HG03108 (cell line): ENCODE results near the gene H2AZ1.
A peak's percentile ranks its signal among the peaks of the same experiment; 100 is the strongest.

Experiments
- ATAC-seq: cut with Tn5 transposase; IDR thresholded peaks from one replicate; pipeline ENCODE4 v1.9.1; 2021; ENCODE audit warnings: moderate library complexity; ENCODE audit not compliant: unreplicated experiment

Gene H2AZ1

DNA sequence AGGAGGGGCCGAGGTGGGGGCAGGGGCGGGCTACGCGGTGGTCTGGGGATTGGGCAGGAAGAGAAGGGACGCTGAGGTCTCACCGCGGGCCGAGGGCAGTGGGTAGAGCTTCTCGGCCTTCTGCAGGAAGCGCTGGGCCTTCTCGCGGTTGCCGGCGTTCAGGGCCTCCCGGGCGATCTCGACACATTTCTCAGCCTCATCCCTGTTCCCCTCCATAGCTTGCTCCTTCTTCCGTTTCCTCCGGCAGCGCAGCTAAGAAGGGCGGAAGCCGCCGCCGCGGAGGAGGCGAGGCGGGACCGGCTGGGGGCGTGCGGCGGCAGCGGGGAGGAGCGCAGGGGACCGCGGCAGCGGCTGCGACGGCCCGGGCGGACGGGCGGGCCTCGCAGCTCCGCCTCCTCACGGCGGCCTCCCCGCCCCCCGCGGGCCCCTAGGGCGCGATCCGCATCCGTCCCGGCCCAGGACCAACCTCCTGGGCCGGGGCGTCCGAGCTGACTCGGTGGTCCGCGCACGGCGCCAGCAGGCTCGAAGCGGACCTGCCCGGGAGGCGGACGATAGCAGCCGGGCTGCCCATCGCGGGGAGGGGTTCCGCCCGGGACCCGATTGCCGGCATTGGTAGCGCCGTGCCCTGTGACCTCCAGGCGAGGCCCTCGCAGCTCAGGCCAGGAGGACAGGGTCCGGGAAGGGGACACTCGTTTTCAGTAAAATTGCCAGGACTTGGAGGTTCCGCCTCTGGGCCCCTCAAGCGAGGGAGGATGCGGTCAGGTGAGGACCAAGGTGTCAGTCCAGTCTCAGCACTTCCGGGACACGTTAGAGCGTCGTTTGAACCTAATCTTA lies 3.5 kb downstream of the H2AZ1 start, which contains the start of gene DNAJB14:
TSS of gene DNAJB14 (minus strand) at position 263 of the 834 bp plus-strand sequence. CDS start at position 216, 47 bp downstream.
- peak; percentile 41 for ATAC-seq

DNA sequence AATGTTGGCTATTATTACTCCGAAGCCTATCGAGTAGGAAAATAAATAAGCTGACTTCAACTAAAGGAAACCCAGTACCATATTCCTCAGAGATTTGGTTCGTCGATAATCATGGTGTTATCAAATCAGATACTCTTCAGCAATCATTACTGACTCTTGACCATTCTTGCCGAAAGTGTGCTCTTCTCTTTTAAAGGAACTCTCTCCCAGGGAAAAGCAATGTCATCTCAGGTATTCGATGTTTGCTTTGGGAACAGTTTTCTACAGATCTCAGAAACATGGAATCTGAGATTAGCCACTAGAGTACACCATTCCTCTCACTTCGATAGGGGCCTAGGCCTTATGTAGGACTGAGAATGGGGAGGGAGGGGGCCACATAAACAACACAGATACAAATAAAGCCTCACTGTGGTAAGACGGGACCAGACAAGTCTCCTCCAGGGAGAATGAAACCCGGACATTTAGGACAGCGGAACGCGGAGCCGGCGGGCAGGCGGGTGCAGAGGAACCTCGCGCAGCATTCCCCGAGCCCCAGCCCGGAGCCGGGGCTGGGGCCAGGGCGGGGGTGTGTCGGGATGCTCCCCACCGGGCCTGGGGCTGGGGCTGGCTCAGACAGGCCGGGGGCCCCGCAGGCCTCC lies 4.2 kb downstream of the H2AZ1 start:
- ATAC-seq, result peak; percentile 0

DNA sequence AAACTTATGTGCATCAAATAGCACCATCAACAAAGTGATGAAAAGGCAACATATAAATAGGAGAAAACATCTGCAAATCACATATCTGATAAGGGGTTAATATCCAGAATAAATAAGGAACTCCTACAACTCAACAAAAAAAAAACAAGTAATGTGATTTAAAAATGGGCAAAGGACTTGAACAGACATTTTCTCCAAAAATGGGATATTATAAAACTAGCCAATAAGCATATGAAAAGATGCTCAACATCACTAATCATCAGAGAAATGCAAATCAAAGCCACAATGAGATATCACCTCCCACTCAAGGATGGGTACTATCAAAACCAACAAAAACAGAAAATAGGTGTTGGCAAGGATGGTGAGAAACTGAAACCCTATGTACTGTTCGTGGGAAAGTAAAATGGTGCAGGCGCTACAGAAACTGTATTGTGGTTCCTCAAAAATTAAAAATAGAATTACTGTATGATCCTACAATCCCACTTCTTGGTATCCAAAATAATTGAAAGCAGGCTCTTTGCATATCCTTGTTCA lies 6.1 kb downstream of the H2AZ1 start:
- ATAC-seq, result no peak

DNA sequence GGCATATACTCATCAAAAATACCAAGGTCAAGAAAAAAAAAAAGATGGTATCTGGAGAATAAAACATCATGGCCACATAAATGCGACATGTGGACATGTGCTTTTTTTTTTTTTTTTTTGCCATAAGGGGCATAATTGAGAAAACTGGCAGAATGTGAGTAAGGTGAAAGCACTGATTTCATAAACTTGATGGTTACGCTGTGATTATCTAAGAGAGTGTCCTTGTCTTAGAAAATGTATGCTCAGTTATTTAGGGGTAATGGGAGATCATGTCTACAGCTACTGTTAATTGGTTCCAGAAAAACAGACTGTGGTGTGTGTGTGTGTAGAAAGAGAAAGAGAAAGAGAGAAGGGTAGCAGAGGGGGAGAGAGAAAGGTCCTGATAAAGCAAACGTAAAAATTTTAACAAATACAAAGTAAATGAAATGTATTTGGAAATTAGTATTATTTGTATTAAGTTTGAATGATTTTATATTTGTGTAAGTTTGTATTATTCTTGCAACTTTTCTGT lies 11.8 kb downstream of the H2AZ1 start:
- no peak for ATAC-seq

DNA sequence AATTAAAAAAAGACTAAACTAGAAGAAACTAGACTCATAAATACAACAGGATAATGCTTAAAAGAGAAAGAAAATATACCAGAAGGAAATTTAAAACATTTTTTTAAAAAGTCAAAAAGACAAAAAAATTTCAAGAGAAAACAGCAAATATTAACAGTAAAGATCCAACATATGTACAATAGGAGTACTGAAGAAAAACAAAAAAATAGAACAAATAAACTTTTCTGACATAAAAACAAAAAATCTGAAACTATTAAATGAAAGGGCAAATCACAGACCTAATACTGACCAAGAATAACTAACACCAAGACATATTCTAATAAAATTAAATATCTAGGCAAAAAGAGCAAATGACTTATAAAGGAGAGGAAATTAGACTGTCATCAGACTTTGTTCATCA lies 15.2 kb downstream of the H2AZ1 start:
- ATAC-seq, result no peak

DNA sequence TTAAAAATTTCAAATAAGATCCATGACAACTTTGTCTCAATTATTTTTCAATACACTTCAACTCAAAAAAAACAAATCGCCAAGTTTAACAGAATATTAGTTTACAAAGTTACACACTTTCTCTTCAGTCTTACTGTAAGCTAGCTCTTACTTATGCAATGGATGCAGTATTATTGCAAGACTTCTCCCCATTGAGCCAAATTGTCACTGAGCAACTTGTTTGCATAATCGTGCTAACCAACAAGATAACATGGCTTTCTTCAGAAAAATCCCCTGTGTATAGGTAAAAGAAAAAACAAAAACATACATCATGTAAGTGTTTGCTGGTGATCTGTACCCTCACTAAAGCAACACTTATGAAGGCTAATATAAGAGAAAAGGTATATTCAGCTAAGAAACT lies 22.5 kb downstream of the H2AZ1 start:
- ATAC-seq, result no peak

DNA sequence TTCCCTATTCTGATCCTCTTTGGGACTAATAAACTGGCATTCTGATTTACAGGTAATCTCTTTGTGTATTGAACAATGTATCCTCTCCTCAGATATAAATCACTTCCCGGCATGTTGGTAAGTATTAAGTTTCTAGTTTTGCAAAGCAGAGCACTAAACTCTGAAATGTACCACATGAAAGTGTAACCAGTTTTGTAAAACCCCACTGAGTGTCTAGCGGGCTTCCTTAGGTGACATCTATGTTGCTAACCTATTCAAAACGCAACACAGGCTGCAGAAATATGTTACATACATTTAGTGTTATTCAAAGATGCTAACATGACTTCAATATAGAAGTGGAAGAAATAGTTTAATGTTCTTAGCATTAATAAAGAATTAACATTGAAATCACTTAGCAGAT lies 28.9 kb downstream of the H2AZ1 start:
- ATAC-seq, result no peak

DNA sequence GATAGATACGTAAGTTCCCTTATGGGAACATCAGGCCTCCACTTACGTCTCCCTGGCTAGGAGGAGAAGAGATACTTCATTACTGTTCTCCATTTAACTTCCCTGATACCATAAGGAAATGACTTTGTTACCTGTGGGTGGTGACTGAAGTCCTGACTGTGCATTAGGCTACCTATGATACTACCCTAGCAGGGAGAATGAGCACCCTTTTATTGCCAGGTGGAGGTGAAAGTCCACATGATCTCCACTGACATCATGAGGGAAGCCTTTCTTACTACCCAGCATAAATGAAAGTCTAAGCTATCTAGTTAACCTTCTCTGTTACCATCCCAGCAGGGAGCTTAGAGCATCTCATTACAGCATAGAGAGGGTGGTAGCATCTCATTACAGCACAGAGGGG lies 31.4 kb downstream of the H2AZ1 start:
- no peak for ATAC-seq

DNA sequence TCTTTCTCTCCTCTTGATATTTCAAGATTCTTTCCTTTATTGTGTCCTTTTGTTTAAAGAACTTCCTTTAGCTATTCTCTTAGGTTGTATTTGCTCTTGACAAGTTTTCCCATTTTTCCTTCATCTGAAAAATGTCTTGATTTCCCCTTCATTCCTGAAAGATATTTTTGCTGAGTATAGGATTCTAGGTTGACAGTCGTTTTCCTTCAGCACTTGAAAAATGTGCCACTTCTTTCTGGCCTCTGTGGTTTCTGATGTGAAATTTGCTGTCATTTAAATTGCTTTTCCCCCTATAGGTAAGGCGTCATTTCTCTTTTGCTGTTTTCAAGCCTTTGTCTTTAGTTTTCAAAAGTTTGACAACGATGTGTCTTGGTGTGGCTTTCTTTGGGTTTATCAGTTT lies 32.5 kb downstream of the H2AZ1 start:
- no peak for ATAC-seq

DNA sequence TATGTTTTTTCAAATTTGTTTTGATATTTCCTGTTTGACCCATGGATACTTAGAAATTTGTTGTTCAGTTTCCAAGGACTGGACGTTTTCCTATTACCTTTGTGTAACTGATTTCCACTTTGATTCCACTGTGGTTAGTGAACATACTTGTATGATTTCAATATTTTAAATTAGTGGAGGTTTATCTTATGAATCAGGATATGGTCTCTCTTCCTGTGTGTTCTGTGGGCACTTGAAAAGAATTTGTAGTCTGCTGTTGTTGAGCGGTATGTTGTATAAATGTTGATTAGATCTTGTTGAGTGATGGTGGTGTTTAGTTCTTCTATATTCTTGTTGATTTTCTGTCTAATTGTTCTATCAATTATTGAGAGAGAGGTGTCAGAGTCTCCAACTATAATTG lies 34.6 kb downstream of the H2AZ1 start:
- no peak for ATAC-seq
